MV-4-11 (cell line): ENCODE data around the gene SDCBP2.

Source experiments
- DNase-seq: peaks from one replicate; lab custom pipeline; 2025; lab: John Stamatoyannopoulos, UW

Gene SDCBP2

GRCh38 chr20:1313236-1313964, 15.5 kb downstream of the SDCBP2 start:
- DNase-seq = no peak

GRCh38 chr20:1312904-1313235, 16.1 kb downstream of the SDCBP2 start:
- no peak for DNase-seq

- DNase-seq = no peak
Measured at GRCh38 chr20:1312308-1312707, 16.6 kb downstream of the SDCBP2 start.

GRCh38 chr20:1310506-1311190, 18.3 kb downstream of the SDCBP2 start:
- no peak for DNase-seq

- no peak for DNase-seq
Measured at GRCh38 chr20:1310071-1310470, 18.9 kb downstream of the SDCBP2 start.

GRCh38 chr20:1309439-1309847, 19.5 kb downstream of the SDCBP2 start:
- DNase-seq = no peak

- DNase-seq = no peak
Measured at GRCh38 chr20:1308702-1309095, 20.2 kb downstream of the SDCBP2 start.

GRCh38 chr20:1308067-1308701, 20.8 kb downstream of the SDCBP2 start:
- no peak for DNase-seq

- DNase-seq = no peak
Measured at GRCh38 chr20:1307571-1307971, 21.4 kb downstream of the SDCBP2 start.

GRCh38 chr20:1307171-1307570, 21.8 kb downstream of the SDCBP2 start:
- no peak for DNase-seq

- no peak for DNase-seq
Measured at GRCh38 chr20:1306316-1307135, 22.4 kb downstream of the SDCBP2 start.

- no peak for DNase-seq
Measured at GRCh38 chr20:1305712-1306111, 23.2 kb downstream of the SDCBP2 start.

- DNase-seq = no peak
Measured at GRCh38 chr20:1304710-1305515, 24.0 kb downstream of the SDCBP2 start.

GRCh38 chr20:1302685-1303541, 26.0 kb downstream of the SDCBP2 start:
- DNase-seq = peak; percentile 75

GRCh38 chr20:1301031-1301529, 27.9 kb downstream of the SDCBP2 start:
- peak; percentile 83 for DNase-seq

- DNase-seq = no peak
Measured at GRCh38 chr20:1300083-1300840, 28.7 kb downstream of the SDCBP2 start.

- DNase-seq = no peak
Measured at GRCh38 chr20:1299522-1299921, 29.4 kb downstream of the SDCBP2 start.

GRCh38 chr20:1298888-1299511, 29.9 kb downstream of the SDCBP2 start:
- no peak for DNase-seq

- no peak for DNase-seq
Measured at GRCh38 chr20:1298166-1298565, 30.8 kb downstream of the SDCBP2 start.
